Adrenal gland (tissue), 12 donors: ENCODE data around the gene BIRC3. TPM values are rescaled to one million over a fixed set of nuclear protein-coding genes. Genes with fewer than 3 reads are reported as not detected.

ENCODE experiments used
- DNase-seq, 7 donors: peaks; one replicate each; pipeline ENCODE4 v3.0.0-alpha.2; 2019 to 2020
- H3K27ac ChIP-seq, 5 donors: fragments of 200-600 bp; sonication (generic) in 4 of 5; 1 replicate in 3 of 5; 2 replicates in 2 of 5; pipeline versions ENCODE4 v1.5.1 to v1.8.0; 2016 to 2020; ENCODE audit warnings: mild to moderate bottlenecking in 1 of 5
- H3K27me3 ChIP-seq: fragments of 200-600 bp; 2 replicates; pipeline ENCODE4 v1.8.0; 2021
- H3K36me3 ChIP-seq, 2 donors: fragments of 200-600 bp; replicated peaks in 1 of 2; 1 replicate in 1 of 2; 2 replicates in 1 of 2; pipeline versions ENCODE4 v1.5.1 to v1.8.0; 2018 to 2022
- H3K4me1 ChIP-seq, 2 donors: fragments of 200-600 bp; replicated peaks in 1 of 2; 1 replicate in 1 of 2; 2 replicates in 1 of 2; pipeline versions ENCODE4 v1.5.1 to v1.8.0; 2018 to 2021
- H3K4me3 ChIP-seq, 4 donors: fragments of 200-600 bp; sonication (generic) in 3 of 4; one replicate each; pipeline ENCODE4 v1.5.1; 2016 to 2018
- H3K9me3 ChIP-seq, 3 donors: fragments of 200-600 bp; sonication (generic) in 1 of 3; replicated peaks in 1 of 3; 1 replicate in 2 of 3; 2 replicates in 1 of 3; pipeline versions ENCODE4 v1.5.1 to v1.8.0; 2016 to 2021
- CTCF ChIP-seq, 6 experiments: fragments of 450-650 bp in 4 of 6; fragments of 200-600 bp in 2 of 6; sonication (generic) in 1 of 6; IDR thresholded peaks; 1 replicate in 5 of 6; 2 replicates in 1 of 6; pipeline versions ENCODE4 v1.5.1 to v1.8.0; 2016 to 2021; ENCODE audit warnings: antibody characterized with exemption in 6 of 6, mild to moderate bottlenecking in 2 of 6, moderate library complexity in 1 of 6
- POLR2A ChIP-seq, 2 donors: fragments of 450-650 bp; IDR thresholded peaks; one replicate each; pipeline ENCODE4 v1.6.1; 2017; ENCODE audit warnings: antibody characterized with exemption in 2 of 2, mild to moderate bottlenecking in 2 of 2, moderate library complexity in 1 of 2
- WGBS, 4 donors: extraction: QIAGEN DNeasy Blood & Tissue Kit in 2 of 4; methylation state at CpG; one replicate each; pipeline versions ENCODE4 v1.1.5 to v1.1.7; 2013 to 2017; 5-methylcytosine and 5-hydroxymethylcytosine counted together
- intact Hi-C, 2 donors: fragments of 100-400 bp; cut with DNase I; formaldehyde crosslinking; loops; one replicate each; pipeline versions ENCODE4 v1.14.1 to v1.15.0; 2022 to 2023
- polyA plus RNA-seq, 3 donors: library from polyadenylated mRNA; stranded (reverse); fragments of 200-250 nt in 2 of 3; fragments of 350-450 nt in 1 of 3; fragmentation: Illumina TruSeq in 1 of 3; extraction: RNeasy Lipid Tissue Mini Kit (QIAGEN cat#74804) in 1 of 3; gene quantifications; one replicate each; pipeline ENCODE4 v1.2.3, GENCODE V29; 2013 to 2014
- total RNA-seq, 9 donors: library from RNA; depleted of rRNA in 4 of 9; stranded (reverse); fragments of >200 nt in 4 of 9; fragments of 120-200 nt in 1 of 9; fragmentation: NEBNext Ultra II Directional in 1 of 9; extraction: Animal tissue kit (Norgen Biotek cat#: 25700) in 1 of 9; gene quantifications; one replicate each; pipeline versions ENCODE4 v1.1.0 to v1.2.4, GENCODE V29; 2013 to 2023
- donor health status: healthy with polysubstance abuse.
- donor health status: Bipolar disorder and iron deficiency.
- donor health status: DM: yes; HTN: yes; CAD: no.
- donor health status: DM: no; HTN: no; CAD: no.
- donor health status: DM: no; HTN: no; CAD: no.
- donor health status: DM: yes; HTN: yes; CAD: no.

Gene BIRC3
- total and polyA plus RNA-seq, 12 donors = 0.48 to 8.6 (median 3.1) TPM

- H3K36me3 ChIP-seq = no peaks in the 10 kb centered on the region
- H3K27me3 ChIP-seq = no peaks in the 10 kb centered on the region
- 85 to 92% (median 90%) methylated on average over 4 of the region's 4 CpGs for WGBS, 4 donors
- H3K4me1 ChIP-seq = peaks cover 5 to 22% of the 10 kb centered on the region in 2 donors
- intact Hi-C loops = no loop called here
- no peak for DNase-seq
- H3K9me3 ChIP-seq = peaks cover 0 to 4% (median 0%) of the 10 kb centered on the region in 3 donors
- H3K27ac ChIP-seq = no peak overlapping the region
- no peak for TF ChIP-seq POLR2A (IDR thresholded peaks at IDR 0.05)
- TF ChIP-seq CTCF (IDR thresholded peaks at IDR 0.05) = no peak
- H3K4me3 ChIP-seq = no peak overlapping the region
Observed at GRCh38 chr11:102304686-102305085, 12.6 kb upstream of the BIRC3 start.

GRCh38 chr11:102305352-102306047, 11.8 kb upstream of the BIRC3 start:
- no peaks in the 10 kb centered on the region for H3K36me3 ChIP-seq
- H3K27me3 ChIP-seq = no peaks in the 10 kb centered on the region
- intact Hi-C loops = no loop called here
- TF ChIP-seq CTCF (IDR thresholded peaks at IDR 0.05) (no peak), POLR2A (IDR thresholded peaks at IDR 0.05) (no peak)
- 56 to 72% (median 71%) methylated on average over 3 of the region's 3 CpGs for WGBS, 4 donors
- peaks cover 0 to 4% (median 0%) of the 10 kb centered on the region in 3 donors for H3K9me3 ChIP-seq
- no peak for DNase-seq
- H3K4me1 ChIP-seq = peaks cover 5 to 22% of the 10 kb centered on the region in 2 donors
- no peak overlapping the region for H3K27ac ChIP-seq
- H3K4me3 ChIP-seq = no peak overlapping the region

- no peak overlapping the region for H3K27ac ChIP-seq
- WGBS, 4 donors = 79 to 93% (median 88%) methylated on average over 4 to 5 of the region's 5 CpGs
- peaks cover 5 to 22% of the 10 kb centered on the region in 2 donors for H3K4me1 ChIP-seq
- no peak overlapping the region for H3K4me3 ChIP-seq
- H3K36me3 ChIP-seq = no peaks in the 10 kb centered on the region
- no peaks in the 10 kb centered on the region for H3K27me3 ChIP-seq
- H3K9me3 ChIP-seq = peaks cover 0 to 4% (median 0%) of the 10 kb centered on the region in 3 donors
- DNase-seq = no peak
- intact Hi-C loops = no loop called here
- TF ChIP-seq POLR2A (IDR thresholded peaks at IDR 0.05) (no peak), CTCF (IDR thresholded peaks at IDR 0.05) (no peak)
Observed at GRCh38 chr11:102306048-102306597, 11.2 kb upstream of the BIRC3 start.

GRCh38 chr11:102306817-102307726, 10.2 kb upstream of the BIRC3 start:
- 33 to 45% (median 41%) methylated on average over 9 of the region's 9 CpGs for WGBS, 4 donors
- H3K4me1 ChIP-seq = peaks cover 5 to 24% of the 10 kb centered on the region in 2 donors
- no peak for DNase-seq
- H3K9me3 ChIP-seq = peaks cover 0 to 4% (median 0%) of the 10 kb centered on the region in 3 donors
- H3K4me3 ChIP-seq = no peak overlapping the region
- no peaks in the 10 kb centered on the region for H3K36me3 ChIP-seq
- TF ChIP-seq CTCF (IDR thresholded peaks at IDR 0.05) (no peak), POLR2A (IDR thresholded peaks at IDR 0.05) (no peak)
- no peaks in the 10 kb centered on the region for H3K27me3 ChIP-seq
- peak overlapping the region in 1 of 5 donors; percentile 3 for H3K27ac ChIP-seq
- intact Hi-C loops = no loop called here
